ENCODE results near the gene TMEM184B.

DNA sequence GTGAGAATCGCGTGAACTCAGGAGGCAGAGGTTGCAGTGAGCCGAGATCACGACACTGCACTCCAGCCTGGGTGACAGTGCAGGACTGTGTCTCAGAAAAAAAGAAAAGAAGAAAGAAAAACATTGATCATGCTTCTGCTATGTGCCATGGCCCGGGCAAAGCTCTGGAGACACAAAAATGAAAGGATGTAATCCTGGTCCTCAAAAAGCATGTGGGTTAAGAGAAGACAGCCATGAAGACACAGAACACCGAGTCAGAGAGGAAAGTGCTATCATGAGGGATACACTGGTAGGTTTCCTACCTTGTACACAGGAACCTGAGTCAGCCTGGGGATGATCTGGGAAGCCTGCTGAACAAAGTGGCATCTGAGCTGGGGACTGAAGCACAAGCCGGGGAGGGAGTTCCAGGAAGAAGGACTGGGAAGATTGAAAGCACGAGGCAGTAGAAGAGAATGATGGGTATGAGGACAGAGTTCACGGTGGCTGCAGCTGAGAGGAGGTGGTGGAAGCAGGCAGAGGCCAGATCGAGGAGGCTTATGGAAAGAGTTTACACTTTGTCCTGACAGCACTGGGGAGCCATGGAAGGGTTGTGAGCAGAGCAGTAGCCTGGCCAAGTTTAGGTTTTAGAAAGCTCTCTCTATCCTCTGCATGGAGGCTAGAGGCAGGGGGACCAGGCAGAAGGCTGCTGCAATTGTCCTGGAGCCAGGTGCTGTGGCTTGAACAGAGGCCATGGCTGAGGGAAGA lies 80.9 kb downstream of the TMEM184B start:
- TF ChIP-seq EZH2phosphoT487 (IDR thresholded peaks at IDR 0.05; ENCODE audit: unreplicated experiment): no peak
- TF ChIP-seq, protein P1, sequence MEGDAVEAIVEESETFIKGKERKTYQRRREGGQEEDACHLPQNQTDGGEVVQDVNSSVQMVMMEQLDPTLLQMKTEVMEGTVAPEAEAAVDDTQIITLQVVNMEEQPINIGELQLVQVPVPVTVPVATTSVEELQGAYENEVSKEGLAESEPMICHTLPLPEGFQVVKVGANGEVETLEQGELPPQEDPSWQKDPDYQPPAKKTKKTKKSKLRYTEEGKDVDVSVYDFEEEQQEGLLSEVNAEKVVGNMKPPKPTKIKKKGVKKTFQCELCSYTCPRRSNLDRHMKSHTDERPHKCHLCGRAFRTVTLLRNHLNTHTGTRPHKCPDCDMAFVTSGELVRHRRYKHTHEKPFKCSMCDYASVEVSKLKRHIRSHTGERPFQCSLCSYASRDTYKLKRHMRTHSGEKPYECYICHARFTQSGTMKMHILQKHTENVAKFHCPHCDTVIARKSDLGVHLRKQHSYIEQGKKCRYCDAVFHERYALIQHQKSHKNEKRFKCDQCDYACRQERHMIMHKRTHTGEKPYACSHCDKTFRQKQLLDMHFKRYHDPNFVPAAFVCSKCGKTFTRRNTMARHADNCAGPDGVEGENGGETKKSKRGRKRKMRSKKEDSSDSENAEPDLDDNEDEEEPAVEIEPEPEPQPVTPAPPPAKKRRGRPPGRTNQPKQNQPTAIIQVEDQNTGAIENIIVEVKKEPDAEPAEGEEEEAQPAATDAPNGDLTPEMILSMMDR (conservative IDR thresholded peaks at IDR 0.05; ENCODE audit: low read depth in 2 of 2): no peak
- no peak for TF ChIP-seq POLR2AphosphoS5 (IDR thresholded peaks at IDR 0.05; ENCODE audit: low read depth)
- TF ChIP-seq JUNB (IDR thresholded peaks at IDR 0.05; ENCODE audit: unreplicated experiment): no peak
- TF ChIP-seq, protein P2, sequence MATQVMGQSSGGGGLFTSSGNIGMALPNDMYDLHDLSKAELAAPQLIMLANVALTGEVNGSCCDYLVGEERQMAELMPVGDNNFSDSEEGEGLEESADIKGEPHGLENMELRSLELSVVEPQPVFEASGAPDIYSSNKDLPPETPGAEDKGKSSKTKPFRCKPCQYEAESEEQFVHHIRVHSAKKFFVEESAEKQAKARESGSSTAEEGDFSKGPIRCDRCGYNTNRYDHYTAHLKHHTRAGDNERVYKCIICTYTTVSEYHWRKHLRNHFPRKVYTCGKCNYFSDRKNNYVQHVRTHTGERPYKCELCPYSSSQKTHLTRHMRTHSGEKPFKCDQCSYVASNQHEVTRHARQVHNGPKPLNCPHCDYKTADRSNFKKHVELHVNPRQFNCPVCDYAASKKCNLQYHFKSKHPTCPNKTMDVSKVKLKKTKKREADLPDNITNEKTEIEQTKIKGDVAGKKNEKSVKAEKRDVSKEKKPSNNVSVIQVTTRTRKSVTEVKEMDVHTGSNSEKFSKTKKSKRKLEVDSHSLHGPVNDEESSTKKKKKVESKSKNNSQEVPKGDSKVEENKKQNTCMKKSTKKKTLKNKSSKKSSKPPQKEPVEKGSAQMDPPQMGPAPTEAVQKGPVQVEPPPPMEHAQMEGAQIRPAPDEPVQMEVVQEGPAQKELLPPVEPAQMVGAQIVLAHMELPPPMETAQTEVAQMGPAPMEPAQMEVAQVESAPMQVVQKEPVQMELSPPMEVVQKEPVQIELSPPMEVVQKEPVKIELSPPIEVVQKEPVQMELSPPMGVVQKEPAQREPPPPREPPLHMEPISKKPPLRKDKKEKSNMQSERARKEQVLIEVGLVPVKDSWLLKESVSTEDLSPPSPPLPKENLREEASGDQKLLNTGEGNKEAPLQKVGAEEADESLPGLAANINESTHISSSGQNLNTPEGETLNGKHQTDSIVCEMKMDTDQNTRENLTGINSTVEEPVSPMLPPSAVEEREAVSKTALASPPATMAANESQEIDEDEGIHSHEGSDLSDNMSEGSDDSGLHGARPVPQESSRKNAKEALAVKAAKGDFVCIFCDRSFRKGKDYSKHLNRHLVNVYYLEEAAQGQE (IDR thresholded peaks at IDR 0.05; ENCODE audit: unreplicated experiment): no peak
- no peak for TF ChIP-seq EZH2 (IDR thresholded peaks at IDR 0.05; ENCODE audit: low read depth, unreplicated experiment)
- TF ChIP-seq, protein P3, sequence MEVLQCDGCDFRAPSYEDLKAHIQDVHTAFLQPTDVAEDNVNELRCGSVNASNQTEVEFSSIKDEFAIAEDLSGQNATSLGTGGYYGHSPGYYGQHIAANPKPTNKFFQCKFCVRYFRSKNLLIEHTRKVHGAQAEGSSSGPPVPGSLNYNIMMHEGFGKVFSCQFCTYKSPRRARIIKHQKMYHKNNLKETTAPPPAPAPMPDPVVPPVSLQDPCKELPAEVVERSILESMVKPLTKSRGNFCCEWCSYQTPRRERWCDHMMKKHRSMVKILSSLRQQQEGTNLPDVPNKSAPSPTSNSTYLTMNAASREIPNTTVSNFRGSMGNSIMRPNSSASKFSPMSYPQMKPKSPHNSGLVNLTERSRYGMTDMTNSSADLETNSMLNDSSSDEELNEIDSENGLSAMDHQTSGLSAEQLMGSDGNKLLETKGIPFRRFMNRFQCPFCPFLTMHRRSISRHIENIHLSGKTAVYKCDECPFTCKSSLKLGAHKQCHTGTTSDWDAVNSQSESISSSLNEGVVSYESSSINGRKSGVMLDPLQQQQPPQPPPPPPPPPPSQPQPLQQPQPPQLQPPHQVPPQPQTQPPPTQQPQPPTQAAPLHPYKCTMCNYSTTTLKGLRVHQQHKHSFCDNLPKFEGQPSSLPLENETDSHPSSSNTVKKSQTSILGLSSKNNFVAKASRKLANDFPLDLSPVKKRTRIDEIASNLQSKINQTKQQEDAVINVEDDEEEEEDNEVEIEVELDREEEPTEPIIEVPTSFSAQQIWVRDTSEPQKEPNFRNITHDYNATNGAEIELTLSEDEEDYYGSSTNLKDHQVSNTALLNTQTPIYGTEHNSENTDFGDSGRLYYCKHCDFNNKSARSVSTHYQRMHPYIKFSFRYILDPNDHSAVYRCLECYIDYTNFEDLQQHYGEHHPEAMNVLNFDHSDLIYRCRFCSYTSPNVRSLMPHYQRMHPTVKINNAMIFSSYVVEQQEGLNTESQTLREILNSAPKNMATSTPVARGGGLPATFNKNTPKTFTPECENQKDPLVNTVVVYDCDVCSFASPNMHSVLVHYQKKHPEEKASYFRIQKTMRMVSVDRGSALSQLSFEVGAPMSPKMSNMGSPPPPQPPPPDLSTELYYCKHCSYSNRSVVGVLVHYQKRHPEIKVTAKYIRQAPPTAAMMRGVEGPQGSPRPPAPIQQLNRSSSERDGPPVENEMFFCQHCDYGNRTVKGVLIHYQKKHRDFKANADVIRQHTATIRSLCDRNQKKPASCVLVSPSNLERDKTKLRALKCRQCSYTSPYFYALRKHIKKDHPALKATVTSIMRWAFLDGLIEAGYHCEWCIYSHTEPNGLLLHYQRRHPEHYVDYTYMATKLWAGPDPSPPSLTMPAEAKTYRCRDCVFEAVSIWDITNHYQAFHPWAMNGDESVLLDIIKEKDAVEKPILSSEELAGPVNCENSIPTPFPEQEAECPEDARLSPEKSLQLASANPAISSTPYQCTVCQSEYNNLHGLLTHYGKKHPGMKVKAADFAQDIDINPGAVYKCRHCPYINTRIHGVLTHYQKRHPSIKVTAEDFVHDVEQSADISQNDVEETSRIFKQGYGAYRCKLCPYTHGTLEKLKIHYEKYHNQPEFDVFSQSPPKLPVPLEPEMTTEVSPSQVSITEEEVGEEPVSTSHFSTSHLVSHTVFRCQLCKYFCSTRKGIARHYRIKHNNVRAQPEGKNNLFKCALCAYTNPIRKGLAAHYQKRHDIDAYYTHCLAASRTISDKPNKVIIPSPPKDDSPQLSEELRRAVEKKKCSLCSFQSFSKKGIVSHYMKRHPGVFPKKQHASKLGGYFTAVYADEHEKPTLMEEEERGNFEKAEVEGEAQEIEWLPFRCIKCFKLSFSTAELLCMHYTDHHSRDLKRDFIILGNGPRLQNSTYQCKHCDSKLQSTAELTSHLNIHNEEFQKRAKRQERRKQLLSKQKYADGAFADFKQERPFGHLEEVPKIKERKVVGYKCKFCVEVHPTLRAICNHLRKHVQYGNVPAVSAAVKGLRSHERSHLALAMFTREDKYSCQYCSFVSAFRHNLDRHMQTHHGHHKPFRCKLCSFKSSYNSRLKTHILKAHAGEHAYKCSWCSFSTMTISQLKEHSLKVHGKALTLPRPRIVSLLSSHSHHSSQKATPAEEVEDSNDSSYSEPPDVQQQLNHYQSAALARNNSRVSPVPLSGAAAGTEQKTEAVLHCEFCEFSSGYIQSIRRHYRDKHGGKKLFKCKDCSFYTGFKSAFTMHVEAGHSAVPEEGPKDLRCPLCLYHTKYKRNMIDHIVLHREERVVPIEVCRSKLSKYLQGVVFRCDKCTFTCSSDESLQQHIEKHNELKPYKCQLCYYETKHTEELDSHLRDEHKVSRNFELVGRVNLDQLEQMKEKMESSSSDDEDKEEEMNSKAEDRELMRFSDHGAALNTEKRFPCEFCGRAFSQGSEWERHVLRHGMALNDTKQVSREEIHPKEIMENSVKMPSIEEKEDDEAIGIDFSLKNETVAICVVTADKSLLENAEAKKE (CRISPR knock-in tag; IDR thresholded peaks at IDR 0.05): no peak
- TF ChIP-seq STAT1 (IDR thresholded peaks at IDR 0.05; ENCODE audit: unreplicated experiment): no peak

Measured in GM23338 (cell line).